GM12891 (cell line): ENCODE data around the gene ASCC2.

Source experiments
- PAX5 ChIP-seq: IDR thresholded peaks from 2 replicates; pipeline ENCODE4 v1.6.1; 2011; ENCODE audit warnings: low read length, moderate library complexity, mild to moderate bottlenecking; ENCODE audit not compliant: insufficient read depth, severe bottlenecking
- POLR2A ChIP-seq: IDR thresholded peaks from 2 replicates; pipeline ENCODE4 v1.6.1; 2011; ENCODE audit warnings: low read depth, low read length, control low read depth
- POLR2AphosphoS5 ChIP-seq: IDR thresholded peaks from 2 replicates; pipeline ENCODE4 v1.6.1; 2011; ENCODE audit warnings: low read depth, low read length, control low read depth
- SPI1 ChIP-seq: IDR thresholded peaks from 2 replicates; pipeline ENCODE4 v1.6.1; 2011; ENCODE audit warnings: low read depth, low read length, control low read depth
- TAF1 ChIP-seq: IDR thresholded peaks from 2 replicates; pipeline ENCODE4 v1.6.1; 2011; ENCODE audit warnings: low read depth, low read length, control low read depth

- TF ChIP-seq POLR2A (no peak), TAF1 (no peak), POLR2AphosphoS5 (no peak), SPI1 (no peak), PAX5 (no peak)
Observed at GRCh38 chr22:29813563-29813962, 24.5 kb downstream of the ASCC2 start.
